T47D (cell line): ENCODE measurements around the gene KRT2.

ENCODE experiments used
- DNase-seq, 2 experiments: peaks; one replicate each; pipeline versions ENCODE4 v3.0.0 to v3.0.0-alpha.2; 2011 to 2012; ENCODE audit warnings: low read depth in 1 of 2, low spot score in 1 of 2
- JUND ChIP-seq: IDR thresholded peaks from 2 replicates; pipeline ENCODE4 v1.6.1; 2012; ENCODE audit warnings: low read depth
- in situ Hi-C: cut with HindIII; loops from 2 replicates; pipeline ENCODE4 v1.10.0; 2016; ENCODE audit warnings: low sequenced_read_pairs, low pct_unique_long_range_greater_than_20kb

Gene KRT2

DNA sequence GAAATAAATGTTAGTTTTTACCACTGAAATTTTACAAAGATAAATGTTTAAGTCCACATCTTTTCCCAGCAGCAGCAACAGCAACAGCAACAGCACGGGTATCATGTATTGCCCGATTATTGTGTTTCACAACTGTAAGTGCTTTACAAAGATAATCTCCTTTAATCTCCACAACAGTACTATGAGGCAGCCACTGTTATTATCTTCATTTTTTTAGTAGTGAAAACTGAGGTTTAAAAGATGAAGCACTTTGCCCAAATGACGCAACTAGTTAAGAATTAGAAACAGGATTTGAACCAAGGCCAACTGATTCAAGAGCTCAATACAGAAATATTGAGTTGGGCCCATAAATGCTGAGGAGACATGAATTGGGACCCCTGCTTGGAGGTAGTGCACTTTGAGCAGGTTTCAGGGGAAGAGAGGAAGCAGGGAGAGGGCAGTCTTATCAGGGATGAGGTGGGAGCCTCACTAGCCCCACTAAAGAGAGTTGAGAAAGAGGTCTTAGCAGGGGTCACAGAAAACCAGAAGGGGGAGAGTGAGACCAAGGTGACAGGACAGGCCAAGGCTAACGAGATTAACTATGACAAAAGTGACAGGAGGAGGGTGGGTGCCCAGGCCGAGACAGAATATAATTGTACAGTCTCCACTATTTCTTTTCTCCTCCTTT, 15.3 kb downstream of the KRT2 start:
- DNase-seq, result no peak
- TF ChIP-seq JUND, result no peak
- in situ Hi-C loops, result no loop called here

DNA sequence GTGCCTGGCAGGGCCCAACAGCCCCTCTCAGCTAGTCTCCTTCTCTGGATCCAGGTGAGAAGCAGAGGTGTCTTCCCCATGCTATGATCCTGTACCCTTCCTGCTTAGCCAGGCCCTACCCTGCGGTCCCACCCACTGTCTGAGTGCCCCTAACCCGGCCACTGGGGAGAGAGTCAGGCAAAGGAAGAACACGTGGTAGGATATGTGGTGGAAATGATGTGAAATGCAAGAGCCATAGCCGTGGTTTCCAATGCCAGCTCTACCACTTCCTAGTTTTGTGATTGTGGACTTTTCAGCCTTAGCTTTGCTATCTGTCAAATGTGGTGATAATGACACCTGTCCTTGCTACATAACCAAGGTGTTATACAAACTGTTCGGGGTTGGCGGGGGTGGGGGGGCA, 15.8 kb downstream of the KRT2 start:
- no peak for DNase-seq
- in situ Hi-C loops, result no loop called here
- no peak for TF ChIP-seq JUND

DNA sequence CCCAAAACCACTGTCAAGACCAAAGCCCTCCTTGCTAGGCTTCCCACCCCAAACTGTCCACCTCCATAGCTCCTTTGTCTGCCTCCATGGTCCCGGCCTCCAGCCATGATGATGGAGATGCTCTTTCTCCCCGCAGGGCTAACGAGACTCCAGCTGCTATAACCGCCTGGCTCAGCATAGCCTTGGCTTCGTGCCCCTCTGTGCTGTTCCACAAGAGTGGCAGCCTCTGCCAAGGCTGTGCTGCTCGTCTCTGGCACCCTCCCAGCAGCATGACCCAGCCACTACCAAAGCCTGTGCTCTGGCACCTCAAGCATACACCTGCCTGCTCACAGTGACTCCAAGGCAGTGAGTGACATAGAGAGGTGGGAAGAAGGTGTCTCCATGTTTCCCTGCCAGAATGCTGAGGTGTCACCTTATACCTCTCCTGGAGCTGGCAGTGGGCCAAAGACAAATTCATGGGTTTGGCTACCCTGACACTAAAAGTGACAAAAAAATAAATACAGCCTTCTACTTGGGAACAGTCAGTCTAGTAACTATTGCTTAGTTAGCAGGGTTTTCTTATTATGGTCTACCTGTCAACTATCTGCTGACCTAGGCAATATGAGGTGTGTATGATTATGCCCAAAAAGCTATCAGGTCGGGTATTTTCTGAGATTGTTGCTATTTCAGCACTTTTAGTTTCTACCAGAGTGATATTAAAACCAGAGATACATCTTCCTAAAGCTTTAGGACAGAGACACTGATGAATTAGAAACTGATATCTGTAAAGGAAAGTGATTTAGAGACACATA, 17.6 kb downstream of the KRT2 start:
- in situ Hi-C loops, result no loop called here
- DNase-seq, result peak in 1 of 2 experiments; percentile 31
- TF ChIP-seq JUND, result no peak

DNA sequence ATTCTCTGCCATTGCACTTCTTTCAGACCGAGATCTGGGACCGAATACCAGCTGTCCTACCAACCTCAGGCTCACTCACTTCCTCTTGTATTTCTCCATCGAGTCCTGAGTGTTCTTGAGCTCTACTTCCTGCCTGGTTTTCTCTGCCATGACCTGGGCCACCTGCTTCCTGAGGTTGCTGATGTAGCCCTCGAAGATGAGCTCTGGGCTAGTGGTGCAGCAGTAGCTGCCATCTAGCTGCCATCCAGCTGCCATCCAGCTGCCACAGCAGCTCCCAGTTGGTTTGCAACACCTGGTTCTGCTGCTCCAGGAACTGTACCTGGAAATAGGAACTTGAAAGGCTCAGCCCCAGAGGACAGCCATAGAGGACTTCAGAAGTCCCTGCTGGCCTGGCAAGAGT, 18.6 kb downstream of the KRT2 start:
- no peak for TF ChIP-seq JUND
- no peak for DNase-seq
- in situ Hi-C loops, result no loop called here

DNA sequence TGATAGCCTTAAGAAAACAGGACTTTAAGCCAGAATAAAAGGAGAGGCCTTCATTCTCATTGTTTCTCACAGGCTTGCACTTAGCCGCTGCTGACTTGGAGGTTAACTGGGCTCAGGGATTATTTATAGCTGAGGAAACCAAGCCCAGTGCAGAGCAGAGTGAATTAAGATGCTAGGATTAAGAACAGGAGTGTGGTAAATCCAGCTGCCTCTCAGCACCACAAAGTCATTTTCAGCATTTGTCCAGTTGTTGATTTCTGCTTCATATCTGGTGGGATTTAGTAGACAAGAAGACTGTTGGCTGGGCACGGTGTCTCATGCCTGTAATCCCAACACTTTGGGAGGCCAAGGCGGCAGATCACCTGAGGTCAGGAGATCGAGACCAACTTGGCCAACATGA, 19.4 kb downstream of the KRT2 start:
- TF ChIP-seq JUND, result no peak
- DNase-seq, result no peak
- in situ Hi-C loops, result no loop called here

DNA sequence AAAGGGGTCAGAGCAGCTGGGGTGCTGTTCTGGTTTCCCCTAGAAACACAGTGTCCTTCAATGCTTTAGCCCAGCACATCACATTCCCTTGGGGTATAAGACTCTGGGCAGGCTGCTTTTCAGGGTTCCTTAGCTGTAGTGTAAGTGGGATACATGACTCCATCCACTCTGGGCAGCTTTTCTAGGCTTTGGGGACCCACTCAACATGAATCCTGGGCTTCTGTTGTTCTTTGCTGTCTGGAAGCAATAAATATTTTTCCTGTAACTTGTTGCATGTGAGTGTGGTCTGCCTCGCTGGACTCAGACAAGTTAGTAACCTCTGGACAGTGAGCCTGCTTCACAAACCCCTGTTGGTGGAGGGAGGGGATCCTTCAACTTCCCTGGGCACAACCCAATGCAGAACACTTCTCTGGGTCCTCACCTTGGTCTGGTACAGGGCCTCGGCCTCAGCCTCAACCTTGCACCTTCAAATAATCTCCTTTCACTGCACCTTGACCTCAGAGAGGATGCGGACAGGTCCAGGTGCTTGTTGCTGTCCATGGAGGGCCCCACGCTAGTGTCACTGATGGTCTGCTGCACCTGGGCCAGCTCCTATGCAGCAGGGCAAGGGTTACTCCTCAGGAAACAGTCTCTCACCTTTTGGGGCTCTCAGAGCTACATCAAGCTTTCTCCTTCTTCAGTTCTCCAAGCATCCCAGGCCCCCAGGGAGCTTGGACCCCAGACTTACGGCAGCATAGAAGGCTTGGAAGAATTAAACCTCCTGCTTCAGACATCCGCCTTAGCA, 20.1 kb downstream of the KRT2 start:
- in situ Hi-C loops, result no loop called here
- TF ChIP-seq JUND, result no peak
- DNase-seq, result no peak

DNA sequence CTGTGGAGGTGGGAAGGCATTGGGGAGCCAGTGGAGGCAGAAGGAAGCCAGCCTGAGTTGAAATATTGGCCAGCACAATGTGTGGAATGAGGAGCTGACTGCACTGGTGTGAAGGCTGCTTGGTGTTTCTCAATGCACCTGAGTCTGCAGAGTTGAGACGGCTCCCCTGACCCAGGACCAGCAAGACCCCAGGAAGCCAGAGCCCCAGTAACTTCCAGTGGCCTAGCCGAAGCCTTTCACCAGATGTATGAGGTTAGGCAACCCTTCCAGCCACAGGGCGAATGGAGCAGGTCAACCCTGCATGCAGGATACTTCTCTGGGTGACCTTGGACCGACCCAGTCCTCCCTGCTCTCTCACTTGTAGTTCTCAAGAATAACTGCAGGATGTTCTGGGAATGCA, 20.7 kb downstream of the KRT2 start:
- no peak for TF ChIP-seq JUND
- in situ Hi-C loops, result no loop called here
- DNase-seq, result no peak

DNA sequence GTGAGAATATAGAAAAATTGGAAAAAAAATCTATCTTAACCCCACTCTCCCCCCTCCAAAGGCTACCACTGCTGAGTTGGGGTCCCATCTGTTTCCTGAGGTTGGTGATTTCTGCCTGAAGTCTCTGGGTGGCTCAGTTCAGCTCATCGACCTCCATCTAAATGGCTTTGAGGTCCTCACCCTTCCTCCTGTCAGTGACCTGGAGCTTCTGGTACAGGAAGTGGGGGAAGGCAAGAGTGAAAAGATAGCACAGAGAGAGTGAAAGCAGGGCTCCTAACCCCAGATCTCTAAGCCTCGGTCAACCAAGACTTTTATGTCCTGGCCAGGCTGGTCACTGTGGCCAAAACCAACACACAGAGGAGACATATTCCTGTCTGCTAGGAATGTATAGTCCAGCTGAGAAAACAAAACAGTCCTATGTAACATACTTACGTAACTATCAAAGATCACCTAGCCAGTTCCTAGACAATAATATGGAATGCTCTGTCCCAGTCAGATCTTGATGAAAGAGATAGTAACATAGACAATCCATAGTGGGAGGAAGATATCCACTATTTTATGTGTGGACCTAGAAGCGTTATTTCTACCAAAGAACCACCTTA, 21.3 kb downstream of the KRT2 start:
- no peak for TF ChIP-seq JUND
- peak in 1 of 2 experiments; percentile 47 for DNase-seq
- in situ Hi-C loops, result no loop called here

DNA sequence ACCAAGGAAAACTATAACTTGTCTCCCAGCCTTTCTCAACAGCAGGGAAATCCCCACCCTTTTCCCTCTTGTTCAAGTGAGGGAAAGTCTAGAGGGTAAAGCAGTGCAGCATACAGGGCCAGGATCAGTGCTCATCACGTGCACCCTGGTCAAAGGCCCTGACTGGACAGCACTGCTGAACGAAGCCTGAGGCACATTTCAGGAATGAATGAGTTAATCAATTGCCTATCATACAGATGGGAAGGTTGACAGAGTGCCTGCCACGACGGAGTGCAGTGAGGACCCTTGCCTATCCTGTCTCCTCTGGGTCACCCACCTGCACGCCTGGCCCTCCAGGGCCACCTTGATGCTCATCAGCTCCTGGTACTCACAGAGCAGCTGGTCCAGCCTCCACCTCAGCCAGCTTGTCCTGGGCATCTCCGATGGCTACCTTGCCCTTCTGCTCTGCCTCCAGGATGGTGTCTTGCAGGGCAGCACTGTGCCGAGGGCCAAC, 22.0 kb downstream of the KRT2 start:
- TF ChIP-seq JUND, result no peak
- no peak for DNase-seq
- in situ Hi-C loops, result no loop called here

DNA sequence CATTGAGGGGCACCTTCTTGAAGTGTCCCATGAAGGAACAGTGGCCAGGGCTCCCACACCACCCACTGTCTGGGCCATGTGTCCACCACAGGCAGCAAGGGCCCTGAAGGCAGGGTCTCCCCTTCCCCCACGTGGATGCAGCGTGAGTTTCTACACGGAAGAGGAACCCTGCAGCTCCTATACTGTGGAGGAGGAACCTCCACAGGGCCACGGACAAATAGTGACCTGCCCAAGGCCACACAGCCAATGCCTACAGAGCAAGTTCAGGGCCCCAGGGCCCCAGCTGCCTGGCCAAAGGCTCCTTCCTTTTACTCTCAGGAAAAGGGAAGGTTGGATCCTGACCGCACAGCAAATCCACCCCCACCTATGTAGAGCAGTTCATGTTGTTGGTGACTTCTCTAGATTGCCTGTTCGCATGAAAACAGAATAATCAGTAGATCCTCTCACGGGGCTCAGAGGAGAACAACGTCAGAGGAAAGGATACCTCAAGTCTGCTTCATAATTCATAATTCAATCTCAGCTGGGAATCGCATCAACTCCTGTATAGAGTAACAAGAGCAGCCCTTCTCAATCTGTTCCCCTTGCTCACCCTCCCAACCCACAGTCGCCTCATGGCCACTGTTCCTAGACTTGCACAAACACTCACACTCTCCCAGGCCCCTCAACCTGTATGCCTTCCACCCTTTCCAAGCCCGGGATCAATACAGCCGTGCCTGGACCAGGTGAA, 22.6 kb downstream of the KRT2 start:
- in situ Hi-C loops, result no loop called here
- TF ChIP-seq JUND, result no peak
- DNase-seq, result no peak

DNA sequence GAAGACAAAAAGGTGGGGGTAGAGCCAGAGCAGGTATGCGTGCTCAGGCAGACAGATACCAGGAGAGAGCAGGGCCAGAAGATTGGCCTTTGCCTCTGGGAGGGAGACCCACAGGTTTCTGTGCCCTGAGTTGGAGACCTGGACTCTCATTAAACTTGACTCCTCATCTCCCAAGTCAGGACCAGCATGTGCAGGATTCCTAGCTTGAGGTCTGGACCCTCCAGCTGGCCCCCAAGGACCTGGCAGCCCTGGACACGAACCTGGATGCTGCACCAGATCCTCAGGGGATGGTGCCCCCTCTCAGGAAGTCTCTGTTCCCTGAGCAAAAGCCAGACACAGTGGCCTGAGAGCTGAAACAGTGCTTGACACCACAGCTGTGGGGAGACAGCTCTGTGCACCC, 23.2 kb downstream of the KRT2 start:
- in situ Hi-C loops, result no loop called here

DNA sequence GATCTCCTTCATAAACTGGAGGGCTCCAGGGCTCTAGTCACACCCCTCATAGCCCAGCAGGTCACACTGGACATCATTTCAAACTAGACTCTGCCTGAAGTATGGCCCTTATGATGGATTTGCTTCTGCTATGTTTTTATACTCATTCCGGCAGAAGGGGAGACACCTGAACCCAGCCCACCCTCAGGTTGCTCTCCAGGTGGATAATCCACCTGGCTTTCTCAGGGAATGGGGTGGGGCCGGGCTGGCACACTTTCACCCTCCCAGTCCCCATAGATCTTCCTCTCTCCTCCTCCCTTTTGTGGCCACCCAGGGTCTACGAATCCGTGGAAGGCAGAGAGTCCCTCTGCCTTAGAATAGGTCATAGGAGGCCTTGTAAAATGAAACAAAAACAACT, 23.9 kb downstream of the KRT2 start:
- DNase-seq, result no peak
- in situ Hi-C loops, result no loop called here
- no peak for TF ChIP-seq JUND

More for the DNA sequence above, 23.2 kb downstream of the KRT2 start:
- TF ChIP-seq JUND, result no peak
- DNase-seq, result no peak
